ENCODE measurements around the gene PIGP. TPM values are rescaled to one million over a fixed set of nuclear protein-coding genes. Genes with fewer than 3 reads are reported as not detected.
"Not testable (repeated sequence)": the region's sequence is repeated elsewhere in the genome, so short reads cannot be mapped to it uniquely, and the experiment has no call there.

Gene PIGP
- total RNA-seq, 1 donor from 2014 or later: 28.7 TPM

DNA sequence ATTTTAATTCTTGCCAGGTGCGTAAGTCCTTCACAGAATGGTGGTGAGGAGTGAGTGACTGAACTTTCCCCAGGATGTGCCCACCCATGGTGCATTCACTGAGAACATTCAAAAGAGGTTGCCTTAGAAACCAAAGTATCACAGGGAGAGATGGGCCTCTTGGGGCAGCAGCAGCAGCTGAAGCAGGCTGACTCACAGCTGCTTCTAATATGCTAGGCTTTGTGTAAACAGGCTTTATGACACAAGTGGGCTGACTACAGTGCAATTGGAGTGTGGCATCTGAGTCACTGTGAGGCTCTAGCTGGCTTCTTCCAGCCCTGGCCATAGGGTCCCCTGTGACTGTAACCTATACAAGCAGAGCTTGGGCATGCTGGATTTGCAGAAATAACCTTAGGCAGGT is 12.6 kb downstream of the PIGP start:
- Histone ChIP-seq H3K27me3 (ENCODE audit: low read depth) (no peaks in the 10 kb centered on the region), H3K9me3 (no peaks in the 10 kb centered on the region), H3K4me3 (no peak overlapping the region), H3K27ac (no peak overlapping the region), H3K4me1 (no peaks in the 10 kb centered on the region), H3K36me3 (peaks cover 7% of the 10 kb centered on the region)
- DNase-seq (no peak), ATAC-seq (peak; percentile 89 to 95)
- intact Hi-C loops (cut with DNase I): no loop called here
- TF ChIP-seq, protein P1, sequence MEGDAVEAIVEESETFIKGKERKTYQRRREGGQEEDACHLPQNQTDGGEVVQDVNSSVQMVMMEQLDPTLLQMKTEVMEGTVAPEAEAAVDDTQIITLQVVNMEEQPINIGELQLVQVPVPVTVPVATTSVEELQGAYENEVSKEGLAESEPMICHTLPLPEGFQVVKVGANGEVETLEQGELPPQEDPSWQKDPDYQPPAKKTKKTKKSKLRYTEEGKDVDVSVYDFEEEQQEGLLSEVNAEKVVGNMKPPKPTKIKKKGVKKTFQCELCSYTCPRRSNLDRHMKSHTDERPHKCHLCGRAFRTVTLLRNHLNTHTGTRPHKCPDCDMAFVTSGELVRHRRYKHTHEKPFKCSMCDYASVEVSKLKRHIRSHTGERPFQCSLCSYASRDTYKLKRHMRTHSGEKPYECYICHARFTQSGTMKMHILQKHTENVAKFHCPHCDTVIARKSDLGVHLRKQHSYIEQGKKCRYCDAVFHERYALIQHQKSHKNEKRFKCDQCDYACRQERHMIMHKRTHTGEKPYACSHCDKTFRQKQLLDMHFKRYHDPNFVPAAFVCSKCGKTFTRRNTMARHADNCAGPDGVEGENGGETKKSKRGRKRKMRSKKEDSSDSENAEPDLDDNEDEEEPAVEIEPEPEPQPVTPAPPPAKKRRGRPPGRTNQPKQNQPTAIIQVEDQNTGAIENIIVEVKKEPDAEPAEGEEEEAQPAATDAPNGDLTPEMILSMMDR (IDR thresholded peaks at IDR 0.05): no peak

DNA sequence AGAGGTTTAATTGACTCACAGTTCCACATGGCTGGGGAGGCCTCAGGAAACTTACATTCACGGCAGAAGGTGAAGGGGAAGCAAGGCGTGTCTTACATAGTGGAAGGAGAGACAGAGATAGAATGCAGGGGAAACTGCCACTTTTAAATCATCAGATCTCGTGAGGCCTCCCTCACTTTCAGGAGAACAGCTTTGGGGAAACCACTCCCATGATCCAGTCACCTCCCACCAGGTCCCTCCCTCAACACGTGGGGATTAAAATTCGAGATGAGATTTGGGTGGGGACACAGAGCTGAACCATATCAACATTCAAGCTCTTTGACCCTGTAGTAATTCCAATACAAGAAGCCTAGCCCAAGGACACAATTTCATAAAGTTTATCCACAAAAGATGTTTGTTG is 13.7 kb downstream of the PIGP start:
- Histone ChIP-seq H3K9me3 (no peaks in the 10 kb centered on the region), H3K36me3 (no peaks in the 10 kb centered on the region), H3K4me1 (no peaks in the 10 kb centered on the region), H3K27me3 (ENCODE audit: low read depth) (no peaks in the 10 kb centered on the region), H3K4me3 (no peak overlapping the region), H3K27ac (no peak overlapping the region)
- no peak for ATAC-seq
- no peak for DNase-seq
- intact Hi-C loops (cut with DNase I): no loop called here
- TF ChIP-seq, protein P1 (IDR thresholded peaks at IDR 0.05): no peak

DNA sequence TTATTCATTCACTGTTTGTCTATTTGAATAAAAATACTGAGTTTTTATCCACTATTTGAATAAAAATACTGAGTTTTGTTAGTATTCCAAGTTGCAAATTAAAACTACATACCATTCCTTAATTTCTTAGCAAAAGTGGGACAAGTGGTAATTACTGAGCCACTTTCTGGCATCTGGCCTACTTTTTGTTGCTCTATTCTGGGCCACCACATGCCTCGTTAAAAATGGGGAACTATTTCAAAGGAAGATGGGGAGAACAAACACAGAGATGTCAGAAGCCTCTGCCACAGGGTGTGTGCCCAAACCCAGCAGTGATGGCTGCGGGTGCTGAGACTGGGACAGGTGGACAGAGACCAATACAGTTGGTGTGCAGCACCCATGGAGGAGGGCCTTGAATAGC is 14.6 kb downstream of the PIGP start:
- no peaks in the 10 kb centered on the region for H3K36me3 ChIP-seq
- H3K27ac ChIP-seq: no peak overlapping the region
- H3K27me3 ChIP-seq (ENCODE audit: low read depth): no peaks in the 10 kb centered on the region
- TF ChIP-seq, protein P1 (IDR thresholded peaks at IDR 0.05): no peak
- ATAC-seq (no peak), DNase-seq (no peak)
- intact Hi-C loops (cut with DNase I): no loop called here
- no peak overlapping the region for H3K4me3 ChIP-seq
- H3K9me3 ChIP-seq: no peaks in the 10 kb centered on the region
- no peaks in the 10 kb centered on the region for H3K4me1 ChIP-seq

DNA sequence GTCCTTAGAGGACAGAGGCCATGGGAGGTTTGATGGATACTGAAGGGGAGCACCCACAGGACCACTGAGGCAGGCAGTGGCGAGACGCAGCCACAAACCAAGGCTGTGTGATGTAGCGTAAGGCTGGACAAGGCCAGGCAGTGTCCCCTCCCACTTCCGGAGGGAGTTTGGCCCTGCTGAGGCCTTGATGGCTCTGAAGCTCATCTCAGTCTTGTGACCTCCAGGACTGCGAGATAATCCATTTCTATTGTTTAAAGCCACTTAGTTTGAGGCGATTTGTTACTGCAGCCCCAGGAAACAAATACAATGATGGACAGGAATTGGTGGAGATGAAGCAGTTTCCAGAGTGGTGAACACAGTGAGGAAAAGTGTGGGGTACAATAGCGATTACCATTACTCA is 15.3 kb downstream of the PIGP start:
- TF ChIP-seq, protein P1 (IDR thresholded peaks at IDR 0.05): no peak
- ATAC-seq: no peak
- intact Hi-C loops (cut with DNase I): no loop called here

DNA sequence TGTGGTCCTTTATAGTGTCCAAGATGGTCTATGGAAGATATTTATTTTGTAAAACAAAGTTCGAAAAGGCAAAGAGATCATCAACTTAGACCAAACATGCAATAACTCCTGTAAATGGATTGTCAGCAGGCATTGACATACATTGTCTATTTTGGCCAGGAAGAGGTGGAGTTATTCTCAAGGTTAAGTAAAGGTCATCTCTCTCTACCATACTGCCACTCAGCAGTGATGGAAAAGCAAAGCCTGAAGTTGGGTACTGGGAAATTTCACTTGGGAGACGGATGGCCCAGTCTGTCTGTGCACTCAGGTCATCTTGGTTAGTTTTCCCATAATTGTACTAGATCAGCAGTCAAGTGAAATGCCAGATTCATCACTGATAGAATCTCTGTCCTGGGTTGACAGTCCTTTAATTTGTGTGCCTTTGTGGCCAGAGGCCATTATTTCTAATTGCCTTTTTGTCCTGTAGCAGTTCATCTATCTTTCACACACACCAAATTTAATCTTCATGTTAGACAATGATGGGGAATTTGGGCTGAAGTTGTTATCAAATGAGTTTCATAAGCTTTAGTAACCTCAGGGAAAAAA is 17.5 kb downstream of the PIGP start:
- intact Hi-C loops (cut with DNase I): no loop called here
- ATAC-seq (no peak), DNase-seq (no peak)
- H3K4me3 ChIP-seq: no peak overlapping the region
- H3K27me3 ChIP-seq (ENCODE audit: low read depth): no peaks in the 10 kb centered on the region
- H3K27ac ChIP-seq: no peak overlapping the region
- H3K9me3 ChIP-seq: no peaks in the 10 kb centered on the region
- TF ChIP-seq, protein P1 (IDR thresholded peaks at IDR 0.05): no peak
- H3K4me1 ChIP-seq: no peaks in the 10 kb centered on the region
- H3K36me3 ChIP-seq: no peaks in the 10 kb centered on the region

More for the DNA sequence above, 15.3 kb downstream of the PIGP start:
- Histone ChIP-seq H3K36me3 (no peaks in the 10 kb centered on the region), H3K27me3 (ENCODE audit: low read depth) (no peaks in the 10 kb centered on the region), H3K9me3 (no peaks in the 10 kb centered on the region), H3K4me1 (no peaks in the 10 kb centered on the region), H3K27ac (no peak overlapping the region), H3K4me3 (no peak overlapping the region)
- no peak for DNase-seq

DNA sequence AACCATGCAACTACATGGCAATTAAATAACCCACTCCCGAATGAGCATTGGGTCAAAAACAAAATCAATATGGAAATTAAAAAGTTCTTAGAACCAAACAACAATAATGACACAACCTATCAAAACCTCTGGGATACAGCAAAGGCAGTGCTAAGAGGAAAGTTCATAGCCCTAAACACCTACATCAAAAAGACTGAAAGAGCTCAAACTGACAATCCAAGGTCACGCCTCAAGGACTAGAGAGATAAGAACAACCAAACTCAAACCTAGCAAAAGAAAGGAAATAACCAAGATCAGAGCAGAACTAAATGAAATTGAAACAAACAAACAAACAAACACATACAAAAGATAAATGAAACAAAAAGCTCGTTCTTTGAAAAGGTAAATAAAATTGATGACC is 23.1 kb downstream of the PIGP start:
- intact Hi-C loops (cut with DNase I); H3K4me1 ChIP-seq; H3K27me3 ChIP-seq (ENCODE audit: low read depth); ATAC-seq; H3K27ac ChIP-seq; H3K9me3 ChIP-seq; DNase-seq; H3K4me3 ChIP-seq; H3K36me3 ChIP-seq: not testable (repeated sequence)

Measured in lower lobe of right lung (tissue), 2 donors.